ENCODE results near the gene RUVBL2.

RUVBL2 gene

GRCh38 chr19:48964205-48965039 lies 29.3 kb upstream of the RUVBL2 start:
- no peak for DNase-seq

DNA sequence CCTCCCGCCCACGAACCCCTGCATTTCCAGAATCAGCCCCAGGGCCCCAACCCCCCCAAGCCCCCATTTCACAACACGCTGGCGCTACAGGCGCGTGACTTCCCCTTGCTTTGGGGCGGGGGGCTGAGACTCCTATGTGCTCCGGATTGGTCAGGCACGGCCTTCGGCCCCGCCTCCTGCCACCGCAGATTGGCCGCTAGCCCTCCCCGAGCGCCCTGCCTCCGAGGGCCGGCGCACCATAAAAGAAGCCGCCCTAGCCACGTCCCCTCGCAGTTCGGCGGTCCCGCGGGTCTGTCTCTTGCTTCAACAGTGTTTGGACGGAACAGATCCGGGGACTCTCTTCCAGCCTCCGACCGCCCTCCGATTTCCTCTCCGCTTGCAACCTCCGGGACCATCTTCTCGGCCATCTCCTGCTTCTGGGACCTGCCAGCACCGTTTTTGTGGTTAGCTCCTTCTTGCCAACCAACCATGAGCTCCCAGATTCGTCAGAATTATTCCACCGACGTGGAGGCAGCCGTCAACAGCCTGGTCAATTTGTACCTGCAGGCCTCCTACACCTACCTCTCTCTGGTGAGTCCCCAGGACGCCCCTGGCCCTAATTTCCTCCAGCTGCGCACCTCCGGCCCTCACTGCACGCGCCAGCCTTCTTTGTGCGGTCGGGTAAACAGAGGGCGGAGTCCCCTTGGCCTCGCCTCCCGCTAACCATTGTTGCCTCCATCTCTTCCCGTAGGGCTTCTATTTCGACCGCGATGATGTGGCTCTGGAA lies 28.5 kb upstream of the RUVBL2 start, which contains the start of gene FTL:
TSS of gene FTL (plus strand) at position 270 of the 766 bp plus-strand sequence. CDS start at position 469, 199 bp downstream.
- peak; percentile 92 for DNase-seq

- peak; percentile 28 for DNase-seq
These were observed 27.7 kb upstream of the RUVBL2 start for GRCh38 chr19:48965806-48966540.

GRCh38 chr19:48966541-48967345 lies 26.9 kb upstream of the RUVBL2 start:
- DNase-seq = no peak

DNA sequence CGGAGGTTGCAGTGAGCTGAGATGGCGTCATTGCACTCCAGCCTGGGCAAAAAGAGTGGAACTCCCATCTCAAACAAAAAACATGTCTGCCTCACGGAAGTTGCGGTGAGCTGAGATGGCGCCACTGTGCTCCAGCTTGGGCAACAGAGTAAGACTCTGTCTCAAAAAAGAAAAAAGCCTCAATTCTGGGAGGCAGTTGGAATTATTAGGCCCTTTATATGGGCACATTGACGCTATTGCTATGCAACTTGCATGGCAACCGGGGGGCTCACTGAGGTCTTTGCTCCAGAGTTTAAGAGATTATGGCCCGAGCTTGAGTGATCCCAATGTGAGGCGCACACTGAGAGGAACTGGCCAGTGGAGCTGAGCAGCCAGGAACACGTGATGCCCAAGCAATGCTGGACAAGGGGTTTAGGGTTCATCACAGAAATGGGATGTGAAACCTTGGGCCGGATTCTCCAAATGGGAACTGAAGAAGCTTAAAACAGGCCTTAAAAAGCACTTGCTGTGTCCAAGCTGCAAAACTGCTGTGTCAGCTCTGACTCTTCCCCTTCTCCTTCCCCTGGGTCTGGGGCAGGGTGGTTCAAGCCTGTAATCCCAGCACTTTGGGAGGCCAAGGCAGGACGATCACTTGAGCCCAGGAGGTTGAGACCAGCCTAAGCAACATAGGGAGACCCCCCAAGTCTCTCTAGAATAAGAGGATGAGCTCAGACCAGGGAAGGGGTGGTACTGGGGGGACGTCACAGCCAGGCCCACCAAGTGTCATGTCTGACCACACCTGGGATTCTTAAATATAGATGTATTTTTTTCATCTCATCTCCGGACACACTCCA lies 26.1 kb upstream of the RUVBL2 start:
- DNase-seq = no peak

GRCh38 chr19:48968179-48968661 lies 25.5 kb upstream of the RUVBL2 start:
- DNase-seq = no peak

GRCh38 chr19:48968813-48969218 lies 24.9 kb upstream of the RUVBL2 start:
- DNase-seq = no peak

GRCh38 chr19:48969276-48970138 lies 24.2 kb upstream of the RUVBL2 start:
- no peak for DNase-seq

DNA sequence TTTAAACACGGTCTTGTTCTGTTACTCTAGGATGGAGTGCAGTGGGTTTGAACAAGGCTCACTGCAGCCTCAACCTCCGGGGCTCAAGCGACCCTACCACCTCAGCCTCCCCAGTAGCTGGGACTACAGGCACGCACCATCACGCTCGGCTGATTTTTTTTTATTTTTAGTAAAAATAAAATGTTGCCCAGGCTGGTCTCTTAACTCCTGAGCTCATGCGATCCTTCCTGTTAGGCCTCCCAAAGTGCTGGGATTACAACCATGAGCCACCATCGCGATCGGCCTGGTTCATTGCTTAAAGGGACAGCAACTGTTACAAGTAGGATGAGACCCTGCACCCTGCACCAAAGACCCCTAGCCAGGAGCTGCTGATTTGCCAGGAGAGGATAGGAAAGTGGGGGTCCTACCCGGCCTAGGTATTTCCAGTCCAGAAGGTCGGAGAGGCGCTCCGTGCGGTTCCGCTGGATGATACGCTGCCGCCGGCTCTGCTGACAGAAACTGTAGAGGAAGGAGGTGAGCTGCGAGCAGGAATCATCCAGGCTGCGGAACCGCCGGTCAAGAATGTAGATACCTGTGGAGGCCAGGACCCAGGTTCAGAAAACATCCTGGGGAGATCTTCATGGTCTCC lies 23.4 kb upstream of the RUVBL2 start:
- DNase-seq = no peak

GRCh38 chr19:48970923-48971395 lies 22.7 kb upstream of the RUVBL2 start:
- DNase-seq = peak; percentile 10

- DNase-seq = no peak
These were observed 17.5 kb upstream of the RUVBL2 start for GRCh38 chr19:48975947-48976847.

DNA sequence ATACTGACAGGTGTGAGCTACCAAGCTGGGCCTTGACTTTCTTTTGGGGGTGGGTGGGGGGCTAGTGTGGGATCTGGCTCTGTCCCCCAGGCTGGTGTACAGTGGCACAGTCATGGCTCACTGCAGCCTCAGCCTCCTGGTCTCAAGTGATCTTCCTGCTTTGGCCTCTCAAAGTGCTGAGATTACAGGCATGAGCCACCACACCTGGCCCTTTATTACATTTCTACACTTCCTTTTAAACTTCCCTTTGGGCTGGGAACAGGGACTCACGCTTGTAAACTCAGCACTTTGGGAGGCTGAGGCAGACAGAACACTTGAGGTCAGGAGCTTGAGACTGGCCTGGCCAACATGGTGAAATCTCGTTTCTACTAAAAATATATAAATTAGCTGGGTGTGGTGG lies 16.6 kb upstream of the RUVBL2 start:
- DNase-seq = no peak

- no peak for DNase-seq
These were observed 11.4 kb upstream of the RUVBL2 start for GRCh38 chr19:48982280-48982679.

- no peak for DNase-seq
These were observed 8.0 kb upstream of the RUVBL2 start for GRCh38 chr19:48985711-48986110.

DNA sequence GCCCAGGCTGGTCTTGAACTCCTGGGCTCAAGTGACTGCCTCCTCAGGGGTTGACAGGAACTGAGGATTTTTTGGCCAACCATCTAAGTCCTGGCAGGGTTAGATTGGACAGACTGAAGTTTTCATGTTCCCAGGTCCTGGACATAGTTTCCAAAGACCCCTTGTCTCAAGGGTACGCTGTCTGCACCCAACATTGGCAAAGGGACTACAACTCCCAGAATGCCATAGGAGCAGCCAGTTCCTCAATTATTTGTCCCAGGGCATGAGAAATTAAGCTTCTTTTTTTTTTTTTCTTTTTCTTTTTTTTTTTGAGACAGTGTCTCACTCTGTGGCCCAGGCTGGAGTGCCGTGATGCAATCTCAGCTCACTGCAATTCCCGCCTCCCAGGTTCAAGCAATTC lies 7.5 kb upstream of the RUVBL2 start:
- no peak for DNase-seq

GRCh38 chr19:48987323-48987722 lies 6.4 kb upstream of the RUVBL2 start:
- no peak for DNase-seq

- no peak for DNase-seq
These were observed 5.4 kb upstream of the RUVBL2 start for GRCh38 chr19:48988286-48988685.

GRCh38 chr19:48988860-48989259 lies 4.8 kb upstream of the RUVBL2 start:
- DNase-seq = no peak

Data from GF-D8 (cell line).